ENCODE data around the gene ANKHD1.
"Not testable (repeated sequence)": the region's sequence is repeated elsewhere in the genome, so short reads cannot be mapped to it uniquely, and the experiment has no call there.

Gene ANKHD1

DNA sequence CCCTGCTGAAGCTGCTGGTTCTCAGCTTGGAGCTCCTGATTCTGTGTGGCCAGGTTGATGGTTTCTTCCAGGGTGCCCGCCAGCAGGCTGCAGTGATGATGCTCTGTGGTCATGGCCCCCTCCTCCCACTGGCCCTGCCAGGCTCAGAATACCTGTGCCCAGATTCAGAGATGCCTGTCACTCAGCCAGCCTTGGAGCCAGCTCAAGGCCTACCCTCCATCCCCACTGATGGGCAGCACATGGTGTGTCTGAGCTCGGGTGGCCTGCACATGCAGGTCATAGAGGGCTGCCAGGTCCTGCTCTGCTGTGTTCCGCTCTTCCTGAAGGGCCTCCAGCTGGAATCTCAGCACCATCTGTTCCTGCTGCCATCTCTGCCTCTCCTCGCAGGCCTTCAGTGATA, 168.4 kb downstream of the ANKHD1 start:
- H3K9me3 ChIP-seq (replicated peaks; ENCODE audit: low read length): no peaks in the 10 kb centered on the region
- H3K4me2 ChIP-seq (ENCODE audit: low read length): no peak overlapping the region
- H3K36me3 ChIP-seq (ENCODE audit: insufficient read depth, low read length): peaks cover 24% of the 10 kb centered on the region
- peaks cover 9% of the 10 kb centered on the region for H3K4me1 ChIP-seq (ENCODE audit: control insufficient read depth, insufficient read depth, low read length)
- H3K27me3 ChIP-seq (ENCODE audit: control insufficient read depth, insufficient read depth, low read length): no peaks in the 10 kb centered on the region
- no peak overlapping the region for H3K4me3 ChIP-seq (ENCODE audit: low read length)
- no peak overlapping the region for H3K9ac ChIP-seq (ENCODE audit: low read depth, low read length)

DNA sequence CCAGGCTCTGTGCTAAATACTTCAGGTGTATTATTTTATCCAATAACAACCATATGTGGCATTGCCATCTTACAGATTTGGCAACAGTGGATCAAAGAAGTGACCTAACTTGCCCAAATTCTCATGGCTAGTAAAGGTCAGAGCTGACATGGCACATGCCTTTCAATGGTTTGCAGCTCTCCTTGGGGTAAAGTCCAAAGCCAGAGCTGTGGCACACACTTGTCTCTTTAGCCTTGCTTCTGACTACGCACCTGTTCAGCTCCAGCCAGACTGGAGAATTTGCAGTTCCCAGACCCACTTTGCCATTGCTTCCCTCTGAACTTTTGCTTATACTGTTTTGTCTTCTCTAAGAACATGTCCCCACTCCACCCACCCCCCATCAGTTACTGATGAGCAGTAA, 168.9 kb downstream of the ANKHD1 start:
- Histone ChIP-seq H3K4me2 (ENCODE audit: low read length) (no peak overlapping the region), H3K9ac (ENCODE audit: low read depth, low read length) (no peak overlapping the region), H3K4me3 (ENCODE audit: low read length) (no peak overlapping the region), H3K27me3 (ENCODE audit: control insufficient read depth, insufficient read depth, low read length) (no peaks in the 10 kb centered on the region), H3K9me3 (replicated peaks; ENCODE audit: low read length) (no peaks in the 10 kb centered on the region), H3K36me3 (ENCODE audit: insufficient read depth, low read length) (peaks cover 24% of the 10 kb centered on the region), H3K4me1 (ENCODE audit: control insufficient read depth, insufficient read depth, low read length) (peaks cover 7% of the 10 kb centered on the region)

DNA sequence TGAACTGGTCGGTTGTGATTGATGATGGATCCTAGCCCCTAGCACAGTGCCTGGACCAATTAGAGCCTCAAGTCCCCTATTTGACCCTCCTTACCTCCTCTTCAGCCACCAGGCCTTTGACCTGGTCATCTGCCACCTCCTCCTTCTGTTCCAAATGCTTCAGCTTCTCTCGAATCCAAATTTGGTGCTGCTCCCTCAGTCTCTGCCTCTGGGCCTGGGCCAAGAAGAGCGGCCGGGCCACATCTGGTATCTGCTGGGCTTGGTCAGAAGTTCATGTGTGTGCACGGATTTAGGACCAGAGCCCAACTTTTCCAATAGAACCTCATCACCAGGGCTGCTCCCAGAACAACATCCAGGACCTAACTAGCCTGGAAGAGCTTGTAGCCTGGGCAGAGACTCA, 169.5 kb downstream of the ANKHD1 start:
- Histone ChIP-seq H3K4me3 (ENCODE audit: low read length) (no peak overlapping the region), H3K4me2 (ENCODE audit: low read length) (no peak overlapping the region), H3K4me1 (ENCODE audit: control insufficient read depth, insufficient read depth, low read length) (peaks cover 1% of the 10 kb centered on the region), H3K27me3 (ENCODE audit: control insufficient read depth, insufficient read depth, low read length) (no peaks in the 10 kb centered on the region), H3K9ac (ENCODE audit: low read depth, low read length) (no peak overlapping the region), H3K9me3 (replicated peaks; ENCODE audit: low read length) (no peaks in the 10 kb centered on the region), H3K36me3 (ENCODE audit: insufficient read depth, low read length) (peaks cover 24% of the 10 kb centered on the region)

DNA sequence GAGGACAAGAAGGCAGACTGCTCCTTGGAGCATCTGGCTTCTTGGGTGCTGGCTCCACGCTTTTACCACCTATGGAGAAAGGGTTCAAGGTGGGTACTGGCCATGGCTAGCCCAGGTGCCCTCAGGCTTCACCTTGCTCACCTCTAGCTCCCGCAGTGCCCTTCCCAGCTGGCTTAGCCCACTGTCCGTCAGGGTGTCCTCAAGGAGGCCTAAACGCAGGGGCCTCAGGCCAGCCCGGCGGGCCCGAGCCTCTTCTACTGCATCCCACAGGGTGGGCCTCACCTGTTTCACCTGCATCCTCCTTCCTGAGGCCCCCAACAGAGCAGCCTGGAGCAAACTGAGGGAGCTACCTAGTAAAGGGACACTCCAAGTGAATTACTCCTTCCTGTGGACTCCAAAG, 172.1 kb downstream of the ANKHD1 start:
- Histone ChIP-seq H3K9ac (ENCODE audit: low read depth, low read length) (no peak overlapping the region), H3K27me3 (ENCODE audit: control insufficient read depth, insufficient read depth, low read length) (no peaks in the 10 kb centered on the region), H3K36me3 (ENCODE audit: insufficient read depth, low read length) (peaks cover under 1% of the 10 kb centered on the region), H3K4me3 (ENCODE audit: low read length) (no peak overlapping the region), H3K9me3 (replicated peaks; ENCODE audit: low read length) (no peaks in the 10 kb centered on the region), H3K4me2 (ENCODE audit: low read length) (no peak overlapping the region), H3K4me1 (ENCODE audit: control insufficient read depth, insufficient read depth, low read length) (peaks cover 3% of the 10 kb centered on the region)

DNA sequence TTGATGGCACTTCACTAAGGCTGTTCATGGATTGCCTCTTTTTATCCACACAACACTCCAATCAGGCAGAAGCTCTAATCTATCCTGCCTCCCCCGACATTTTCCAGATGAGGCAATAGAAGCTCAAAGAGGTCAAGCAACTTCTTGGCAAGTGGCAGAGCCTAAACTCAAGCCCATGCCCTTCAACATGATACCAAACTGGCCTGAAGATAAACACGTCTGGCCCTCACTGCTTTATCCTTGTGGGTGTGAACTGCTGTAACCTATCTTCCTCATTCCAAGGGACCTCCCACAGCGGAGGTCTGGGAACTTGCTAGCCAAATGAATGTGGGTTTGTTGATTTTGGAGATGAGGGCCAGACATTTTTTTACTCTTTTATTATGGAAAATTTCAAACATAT, 172.5 kb downstream of the ANKHD1 start:
- H3K9ac ChIP-seq (ENCODE audit: low read depth, low read length): no peak overlapping the region
- H3K4me2 ChIP-seq (ENCODE audit: low read length): no peak overlapping the region
- peaks cover 3% of the 10 kb centered on the region for H3K4me1 ChIP-seq (ENCODE audit: control insufficient read depth, insufficient read depth, low read length)
- H3K36me3 ChIP-seq (ENCODE audit: insufficient read depth, low read length): no peaks in the 10 kb centered on the region
- no peaks in the 10 kb centered on the region for H3K9me3 ChIP-seq (replicated peaks; ENCODE audit: low read length)
- no peaks in the 10 kb centered on the region for H3K27me3 ChIP-seq (ENCODE audit: control insufficient read depth, insufficient read depth, low read length)
- H3K4me3 ChIP-seq (ENCODE audit: low read length): no peak overlapping the region

DNA sequence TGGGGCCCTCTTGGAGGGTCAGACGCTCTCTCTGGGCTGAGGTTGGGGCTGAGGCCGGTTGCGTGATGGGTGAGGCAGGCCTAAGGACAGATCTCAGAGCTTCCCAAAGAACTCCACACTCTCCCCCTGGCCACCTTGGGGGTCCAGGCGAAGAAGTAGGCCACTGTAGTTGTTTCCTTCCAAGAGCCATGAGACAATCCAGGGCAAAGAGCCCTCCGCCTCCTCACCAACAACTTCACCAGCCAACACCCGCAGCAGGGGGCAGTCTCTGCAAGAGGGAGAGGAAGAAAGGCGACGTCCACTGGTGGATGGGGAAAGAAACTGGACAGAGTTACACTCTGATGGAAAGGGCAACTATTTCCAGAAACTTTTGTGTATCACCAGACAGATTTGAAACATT, 173.7 kb downstream of the ANKHD1 start:
- no peaks in the 10 kb centered on the region for H3K27me3 ChIP-seq (ENCODE audit: control insufficient read depth, insufficient read depth, low read length)
- H3K4me3 ChIP-seq (ENCODE audit: low read length): no peak overlapping the region
- H3K9ac ChIP-seq (ENCODE audit: low read depth, low read length): no peak overlapping the region
- H3K4me1 ChIP-seq (ENCODE audit: control insufficient read depth, insufficient read depth, low read length): peaks cover 3% of the 10 kb centered on the region
- no peak overlapping the region for H3K4me2 ChIP-seq (ENCODE audit: low read length)
- no peaks in the 10 kb centered on the region for H3K9me3 ChIP-seq (replicated peaks; ENCODE audit: low read length)
- no peaks in the 10 kb centered on the region for H3K36me3 ChIP-seq (ENCODE audit: insufficient read depth, low read length)

DNA sequence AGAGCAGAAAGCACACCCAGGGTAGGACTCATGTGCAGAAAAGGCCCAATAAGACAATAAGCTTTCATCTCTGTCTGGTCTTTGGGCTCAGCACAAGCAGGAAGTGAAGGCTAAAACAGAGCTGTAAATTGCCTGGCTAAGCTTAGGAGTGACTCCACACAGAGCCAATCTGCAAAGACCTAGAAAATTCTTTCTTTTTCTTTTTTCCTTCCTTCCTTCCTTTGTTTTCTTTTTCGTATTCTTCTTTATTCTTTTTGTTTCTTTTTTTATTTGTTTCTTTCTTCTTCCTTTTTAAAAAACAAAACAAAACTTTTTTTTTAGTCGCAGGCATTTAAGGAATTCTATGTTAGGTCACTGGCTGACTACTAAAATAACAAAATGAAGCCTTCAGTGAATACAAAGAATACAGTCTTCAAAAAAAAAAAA, 175.2 kb downstream of the ANKHD1 start:
- Histone ChIP-seq H3K9ac (ENCODE audit: low read depth, low read length) (no peak overlapping the region), H3K4me1 (ENCODE audit: control insufficient read depth, insufficient read depth, low read length) (peaks cover 3% of the 10 kb centered on the region), H3K4me2 (ENCODE audit: low read length) (no peak overlapping the region), H3K36me3 (ENCODE audit: insufficient read depth, low read length) (no peaks in the 10 kb centered on the region), H3K27me3 (ENCODE audit: control insufficient read depth, insufficient read depth, low read length) (no peaks in the 10 kb centered on the region), H3K4me3 (ENCODE audit: low read length) (no peak overlapping the region), H3K9me3 (replicated peaks; ENCODE audit: low read length) (no peaks in the 10 kb centered on the region)

DNA sequence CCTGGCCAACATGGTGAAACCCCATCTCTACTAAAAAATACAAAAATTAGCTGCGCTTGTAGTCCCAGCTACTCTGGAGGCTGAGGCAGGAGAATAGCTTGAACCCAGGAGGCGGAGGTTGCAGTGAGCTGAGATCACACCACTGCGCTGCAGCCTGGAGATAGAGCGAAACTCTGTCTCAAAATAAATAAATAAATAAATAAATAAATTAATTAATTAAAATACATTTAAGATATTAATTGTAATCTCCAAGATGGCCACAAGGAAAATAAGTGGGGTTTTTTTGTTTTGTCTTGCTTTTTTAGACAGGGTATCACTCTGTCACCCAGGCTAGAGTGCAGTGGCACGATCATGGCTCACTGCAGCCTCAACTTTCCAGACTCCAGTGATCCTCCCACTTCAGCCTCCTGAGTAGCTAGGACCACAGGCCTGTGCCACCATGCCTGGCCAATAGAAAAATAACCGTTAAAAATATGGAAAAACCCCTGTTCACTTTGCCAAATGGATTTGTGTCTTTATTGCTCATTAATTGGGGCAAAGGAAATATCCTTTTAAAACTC, 177.6 kb downstream of the ANKHD1 start:
- H3K4me2 ChIP-seq (ENCODE audit: low read length); H3K9ac ChIP-seq (ENCODE audit: low read depth, low read length); H3K36me3 ChIP-seq (ENCODE audit: insufficient read depth, low read length); H3K4me1 ChIP-seq (ENCODE audit: control insufficient read depth, insufficient read depth, low read length); H3K27me3 ChIP-seq (ENCODE audit: control insufficient read depth, insufficient read depth, low read length); H3K9me3 ChIP-seq (replicated peaks; ENCODE audit: low read length); H3K4me3 ChIP-seq (ENCODE audit: low read length): not testable (repeated sequence)

DNA sequence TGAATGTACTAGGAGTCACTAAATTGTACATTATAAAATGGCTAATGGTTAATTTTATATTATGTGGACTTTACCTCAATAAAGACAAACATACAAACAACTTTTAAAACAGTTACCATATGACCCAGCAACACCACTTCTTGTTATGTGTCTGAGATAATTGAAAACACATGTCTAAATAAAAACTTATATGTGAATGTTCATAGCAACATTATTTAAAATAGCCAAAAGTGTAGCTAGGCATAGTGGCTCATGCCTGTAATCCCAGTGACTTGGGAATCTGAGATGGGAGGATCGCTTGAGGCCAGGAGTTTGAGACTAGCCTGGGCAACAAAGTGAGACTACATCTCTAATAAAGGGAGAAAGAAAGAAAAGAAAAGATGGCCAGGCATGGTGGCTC, 185.9 kb downstream of the ANKHD1 start:
- Histone ChIP-seq H3K9me3 (replicated peaks; ENCODE audit: low read length) (no peaks in the 10 kb centered on the region), H3K27me3 (ENCODE audit: control insufficient read depth, insufficient read depth, low read length) (no peaks in the 10 kb centered on the region), H3K9ac (ENCODE audit: low read depth, low read length) (no peak overlapping the region), H3K36me3 (ENCODE audit: insufficient read depth, low read length) (no peaks in the 10 kb centered on the region), H3K4me2 (ENCODE audit: low read length) (no peak overlapping the region), H3K4me3 (ENCODE audit: low read length) (no peak overlapping the region), H3K4me1 (ENCODE audit: control insufficient read depth, insufficient read depth, low read length) (peaks cover 25% of the 10 kb centered on the region)

DNA sequence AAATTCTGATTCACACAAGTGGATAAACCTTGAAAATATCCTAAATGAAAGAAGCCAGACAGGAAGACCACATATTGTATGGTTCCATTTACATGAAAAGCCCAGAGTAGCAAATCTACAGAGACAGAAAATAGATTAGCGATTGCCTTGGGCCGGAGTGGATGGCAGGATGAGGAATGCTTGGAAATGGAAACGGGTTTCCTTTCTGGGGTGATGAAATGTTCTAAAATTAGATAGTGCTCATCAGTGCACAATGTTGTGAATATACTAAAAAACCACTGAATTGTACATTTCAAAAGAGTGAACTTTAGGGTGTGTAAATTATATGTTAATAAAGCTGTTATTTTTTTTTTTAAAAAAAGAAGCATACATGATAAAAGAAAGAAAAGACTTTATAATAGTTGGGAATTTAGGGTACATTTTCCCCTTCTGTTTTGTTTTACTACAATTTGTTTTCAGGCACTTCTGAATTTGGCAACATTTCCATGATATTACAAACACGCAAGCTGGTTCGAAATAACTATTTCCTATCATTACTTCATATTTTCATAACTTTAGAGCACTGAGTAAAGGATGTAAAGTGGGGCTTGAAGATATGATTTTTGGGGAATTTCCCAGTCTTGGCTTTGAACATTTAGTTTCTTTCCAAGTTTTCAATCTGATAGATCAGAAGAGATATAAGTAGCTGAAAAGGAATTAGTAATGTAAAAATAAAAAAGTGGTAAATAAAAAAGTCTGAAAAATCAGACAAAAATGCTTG, 186.9 kb downstream of the ANKHD1 start:
- no peak overlapping the region for H3K4me3 ChIP-seq (ENCODE audit: low read length)
- no peaks in the 10 kb centered on the region for H3K9me3 ChIP-seq (replicated peaks; ENCODE audit: low read length)
- H3K36me3 ChIP-seq (ENCODE audit: insufficient read depth, low read length): no peaks in the 10 kb centered on the region
- H3K4me2 ChIP-seq (ENCODE audit: low read length): peak overlapping the region; percentile 45
- H3K9ac ChIP-seq (ENCODE audit: low read depth, low read length): peak overlapping the region; percentile 44
- H3K27me3 ChIP-seq (ENCODE audit: control insufficient read depth, insufficient read depth, low read length): no peaks in the 10 kb centered on the region
- peaks cover 25% of the 10 kb centered on the region for H3K4me1 ChIP-seq (ENCODE audit: control insufficient read depth, insufficient read depth, low read length)

All from skeletal muscle satellite cell (primary cell).